HG03060 (cell line): Measurements from ENCODE around the gene POLD4.
"Not testable (repeated sequence)": the region's sequence is repeated elsewhere in the genome, so short reads cannot be mapped to it uniquely, and the experiment has no call there.

Source experiments
- ATAC-seq: cut with Tn5 transposase; IDR thresholded peaks from one replicate; pipeline ENCODE4 v1.9.1; 2021; ENCODE audit warnings: low read depth, moderate number of reproducible peaks; ENCODE audit not compliant: unreplicated experiment

POLD4 gene

DNA sequence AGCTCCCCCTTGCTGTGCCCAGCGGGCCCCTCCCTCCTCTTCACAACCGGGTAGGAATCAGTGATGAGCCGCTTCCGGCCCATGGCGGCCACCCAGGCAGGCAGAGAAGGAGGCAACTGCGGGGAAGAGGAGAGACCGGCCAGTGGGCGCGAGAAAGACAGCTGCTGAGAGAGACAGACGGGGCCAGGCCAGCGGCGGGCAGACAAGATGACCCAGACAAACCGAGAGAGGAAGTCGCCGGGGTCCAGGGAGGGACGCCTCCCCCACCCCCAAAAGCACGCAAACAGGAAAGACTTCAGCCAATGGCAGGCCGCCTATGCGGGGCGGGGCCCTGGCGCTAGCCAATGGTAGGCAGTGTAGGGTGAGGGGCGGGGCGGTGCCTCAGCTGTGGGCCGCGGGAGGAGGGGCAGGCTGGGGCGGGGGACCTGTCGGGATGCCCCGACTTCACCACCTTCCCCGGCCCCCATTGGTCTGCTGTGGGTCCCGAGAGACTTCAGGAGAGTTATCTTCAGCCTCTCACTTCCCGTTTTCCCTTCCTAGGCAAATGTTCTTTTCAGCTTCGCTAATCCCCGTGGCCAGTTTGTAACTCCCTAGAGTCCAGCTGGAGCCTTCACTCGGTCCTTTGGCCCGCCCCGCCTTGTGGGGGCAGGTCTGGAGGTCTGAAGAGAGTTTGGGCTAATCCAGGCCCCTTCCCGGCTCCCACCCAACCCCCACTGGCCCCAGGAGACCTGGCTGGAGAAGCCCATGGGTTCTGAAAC is at the start of gene POLD4:
Gene POLD4, minus strand, starts transcription at position 230 of the 758 bp plus-strand sequence. Its CDS starts 147 bp downstream, at position 83.
- ATAC-seq, result peak; percentile 64

DNA sequence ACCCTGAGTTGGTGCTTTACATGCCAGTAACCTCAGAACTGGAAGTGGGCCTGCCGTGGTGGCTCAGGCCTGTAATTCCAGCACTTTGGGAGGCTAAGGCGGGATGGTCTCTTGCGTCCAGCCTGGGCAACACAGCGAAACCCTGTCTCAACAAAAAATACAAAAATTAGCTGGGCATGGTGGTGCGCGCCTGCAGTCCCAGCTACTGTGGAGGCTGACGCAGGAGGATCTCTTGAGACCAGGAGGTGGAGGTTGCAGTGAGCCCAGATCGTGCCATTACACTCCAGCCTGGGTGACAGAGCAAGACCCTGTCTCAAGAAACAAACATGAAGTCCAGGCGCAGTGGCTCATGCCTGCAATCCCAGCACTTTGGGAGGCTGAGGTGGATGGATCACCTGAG is 49.7 kb upstream of the POLD4 start:
- ATAC-seq, result not testable (repeated sequence)

DNA sequence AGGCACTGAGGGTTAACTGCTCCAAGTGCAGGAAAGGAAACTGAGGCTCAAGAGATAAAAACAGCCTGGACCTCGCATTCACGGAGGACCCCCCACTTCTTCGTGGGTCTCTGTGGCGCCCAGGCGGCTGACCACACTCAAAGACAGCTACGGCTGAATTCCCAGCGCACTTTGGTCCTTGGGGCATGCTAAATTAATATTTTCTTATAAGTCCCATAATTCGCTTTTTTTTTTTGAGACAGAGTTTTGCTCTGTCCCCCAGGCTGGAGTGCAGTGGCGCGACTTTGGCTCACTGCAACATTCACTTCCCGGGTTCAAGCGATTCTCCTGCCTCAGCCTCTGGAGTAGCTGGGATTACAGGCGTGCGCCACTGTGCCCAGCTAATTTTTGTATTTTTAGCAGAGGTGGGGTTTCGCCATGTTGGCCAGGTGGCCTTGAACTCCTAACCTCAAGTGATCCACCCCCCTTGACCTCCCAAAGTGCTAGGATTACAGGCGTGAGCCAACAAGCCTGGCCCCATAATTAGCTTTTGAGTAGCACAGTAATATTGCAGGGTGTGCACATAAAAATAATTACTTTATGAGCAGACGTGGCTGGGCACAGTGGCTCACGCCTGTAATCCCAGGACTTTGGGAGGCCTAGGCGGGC is 49.0 kb upstream of the POLD4 start:
- not testable (repeated sequence) for ATAC-seq

DNA sequence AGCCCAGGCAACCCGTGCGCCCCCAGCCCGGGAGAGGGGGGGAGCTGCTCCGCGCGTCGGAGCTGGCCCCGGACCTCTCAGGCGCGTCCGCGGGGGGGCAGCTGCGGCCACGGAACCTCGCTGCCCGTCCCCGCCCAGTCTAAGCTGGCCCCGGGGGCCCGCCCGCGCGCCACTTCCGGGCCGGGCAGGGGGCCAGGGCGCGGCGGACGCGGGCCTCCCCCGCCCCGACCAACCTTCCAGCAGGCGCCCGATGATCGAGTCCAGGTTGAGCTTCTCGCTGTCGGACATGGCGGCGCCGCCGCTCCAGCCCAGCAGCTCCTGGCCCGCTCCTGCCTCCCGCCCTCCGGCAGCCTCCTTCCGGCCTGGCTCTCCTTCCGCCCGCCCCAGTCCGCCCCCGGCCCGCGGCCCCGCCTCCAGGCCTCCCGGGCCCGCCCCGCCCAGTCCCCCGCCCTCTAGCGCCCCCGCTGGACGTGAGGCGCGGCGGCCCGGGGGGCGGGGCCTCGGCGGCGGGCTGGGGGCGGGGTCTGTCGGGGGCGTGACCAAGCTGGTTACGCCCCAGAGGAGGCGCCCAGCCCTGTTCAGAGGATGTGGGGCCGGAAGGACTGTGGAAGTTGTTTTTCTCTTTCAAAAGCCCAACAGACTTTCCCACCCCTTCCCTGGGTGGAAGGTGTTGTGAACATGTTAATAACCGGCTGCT is 48.3 kb upstream of the POLD4 start, which contains the start of gene PPP1CA:
Gene PPP1CA, minus strand, starts transcription at position 364 of the 697 bp plus-strand sequence. Its CDS starts 76 bp downstream, at position 288.
- ATAC-seq, result no peak

DNA sequence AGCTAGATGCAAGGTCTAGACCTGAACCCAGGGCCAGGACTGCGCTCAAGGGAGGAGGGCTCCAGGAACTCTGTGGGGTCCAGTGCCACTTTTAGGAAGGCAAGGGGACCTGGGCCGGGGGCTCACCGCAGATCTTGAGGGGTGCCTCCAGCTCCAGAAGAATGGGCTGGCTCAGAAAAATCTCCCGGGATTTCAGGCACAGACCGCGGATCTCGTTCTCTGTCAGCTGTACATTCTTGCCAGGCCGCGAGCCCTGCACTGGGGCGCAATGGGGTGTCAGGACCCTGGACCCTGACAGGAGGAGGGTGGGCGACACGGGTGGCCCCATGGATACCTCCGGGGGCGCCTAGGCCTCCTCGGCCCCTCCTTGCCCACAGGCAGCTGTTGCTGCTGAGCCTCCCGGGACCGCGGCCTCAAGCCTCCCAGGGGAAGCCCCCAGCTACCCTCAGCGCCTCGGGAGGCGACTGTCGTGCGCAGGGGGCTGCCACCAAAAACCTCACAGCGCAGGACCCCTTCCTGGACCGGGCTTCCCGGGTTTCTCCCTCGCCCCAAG is 47.7 kb upstream of the POLD4 start:
- no peak for ATAC-seq

DNA sequence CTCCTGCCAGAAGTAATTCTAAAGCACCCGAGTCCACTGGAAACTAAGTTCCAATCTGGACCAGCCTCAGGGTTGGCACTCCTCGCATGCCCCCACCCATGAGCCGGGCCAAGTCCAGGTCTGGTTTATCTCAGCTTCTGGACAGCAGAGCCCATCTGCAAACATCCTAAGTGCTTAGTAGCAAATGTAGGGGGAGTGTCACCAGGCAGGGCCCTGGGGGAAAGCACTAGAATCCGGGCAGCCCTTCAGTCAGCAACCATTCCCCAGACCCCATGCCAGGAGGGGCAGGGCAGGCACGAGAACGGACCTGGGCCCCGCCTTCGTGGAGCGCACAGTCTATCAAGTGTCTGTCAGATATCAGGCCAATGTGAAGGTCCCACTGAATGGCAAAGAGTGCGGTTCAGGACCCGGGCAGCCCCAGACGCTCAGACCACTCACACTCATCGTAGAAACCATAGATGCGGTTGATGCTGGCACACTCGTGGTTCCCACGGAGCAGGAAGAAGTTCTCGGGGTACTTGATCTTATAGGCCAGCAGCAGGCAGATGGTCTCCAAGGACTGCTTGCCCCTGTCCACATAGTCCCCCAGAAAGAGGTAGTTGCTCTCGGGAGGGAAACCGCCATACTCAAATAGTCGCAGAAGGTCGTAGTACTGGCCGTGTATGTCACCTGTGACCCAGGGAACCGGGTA is 47.0 kb upstream of the POLD4 start:
- ATAC-seq, result no peak

DNA sequence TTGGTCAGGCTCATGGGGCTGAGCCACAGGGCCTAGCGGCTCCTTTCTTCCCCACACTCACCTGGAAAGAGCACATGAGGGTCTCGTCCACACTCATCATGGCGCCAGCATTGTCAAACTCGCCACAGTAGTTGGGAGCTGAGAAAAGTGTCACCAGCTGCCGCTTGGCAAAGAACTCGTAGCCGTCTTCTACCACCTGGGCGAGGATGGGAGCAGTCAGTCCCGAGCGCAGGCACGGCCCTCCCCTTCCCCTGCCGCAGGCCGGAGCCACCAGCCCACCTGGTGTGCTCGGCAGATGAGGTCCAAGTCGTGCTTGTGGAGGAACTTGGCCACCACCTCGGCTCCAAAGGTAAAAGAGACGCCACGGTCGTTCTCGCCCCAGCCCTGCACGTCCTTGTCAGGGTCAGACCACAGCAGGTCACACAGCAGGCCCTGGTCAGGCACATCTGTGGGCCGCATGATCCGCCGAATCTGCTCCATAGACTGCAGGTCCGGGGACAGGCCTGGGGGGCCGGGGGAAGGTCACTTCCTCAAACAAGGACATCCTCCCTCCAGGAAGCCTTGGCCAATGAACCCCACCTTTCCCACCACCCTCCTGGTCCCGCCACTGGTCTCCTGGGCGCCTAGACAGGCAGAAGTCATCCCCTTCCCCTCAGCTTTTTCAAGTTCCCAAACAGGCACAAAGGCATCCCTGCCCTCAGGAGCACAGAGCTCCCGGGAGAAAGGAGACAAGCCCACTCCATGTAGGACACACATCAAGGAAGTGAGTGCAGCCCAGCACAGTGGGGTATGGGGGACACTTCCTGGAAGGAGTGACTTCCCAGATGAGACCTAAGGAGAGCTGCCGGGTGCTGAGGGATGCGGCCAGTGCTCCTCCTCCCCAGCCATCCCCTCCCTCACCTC is 45.6 kb upstream of the POLD4 start:
- no peak for ATAC-seq

DNA sequence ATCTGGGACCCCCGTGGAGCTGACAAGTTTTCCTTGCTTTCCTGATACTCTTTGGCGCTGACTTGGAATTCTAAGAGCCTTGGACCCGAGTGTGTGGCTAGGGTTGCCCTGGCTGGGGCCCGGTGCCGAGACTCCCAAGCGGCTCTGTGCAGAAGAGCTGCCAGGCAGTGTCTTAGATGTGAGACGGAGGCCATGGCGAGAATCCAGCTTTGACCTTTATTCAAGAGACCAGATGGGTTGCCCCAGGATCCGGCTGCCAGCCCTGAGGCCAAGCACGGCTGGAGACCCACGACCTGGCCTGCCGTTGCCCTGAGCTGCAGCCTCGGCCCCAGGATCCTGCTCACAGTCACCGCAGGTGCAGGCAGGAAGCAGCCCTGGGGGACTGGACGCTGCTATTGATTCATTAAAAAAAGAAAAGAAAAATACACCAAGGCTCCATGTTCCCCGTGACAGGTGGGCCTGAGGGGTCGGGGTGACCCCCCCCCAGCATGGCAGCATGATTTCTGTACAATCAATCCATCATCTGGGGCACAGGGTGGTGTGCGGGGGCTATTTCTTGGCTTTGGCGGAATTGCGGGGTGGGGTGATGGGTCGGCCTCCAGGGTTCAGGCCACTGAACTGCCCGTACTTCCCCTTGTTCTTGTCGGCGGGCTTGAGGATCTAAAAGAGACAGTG is 44.8 kb upstream of the POLD4 start:
- ATAC-seq, result no peak

DNA sequence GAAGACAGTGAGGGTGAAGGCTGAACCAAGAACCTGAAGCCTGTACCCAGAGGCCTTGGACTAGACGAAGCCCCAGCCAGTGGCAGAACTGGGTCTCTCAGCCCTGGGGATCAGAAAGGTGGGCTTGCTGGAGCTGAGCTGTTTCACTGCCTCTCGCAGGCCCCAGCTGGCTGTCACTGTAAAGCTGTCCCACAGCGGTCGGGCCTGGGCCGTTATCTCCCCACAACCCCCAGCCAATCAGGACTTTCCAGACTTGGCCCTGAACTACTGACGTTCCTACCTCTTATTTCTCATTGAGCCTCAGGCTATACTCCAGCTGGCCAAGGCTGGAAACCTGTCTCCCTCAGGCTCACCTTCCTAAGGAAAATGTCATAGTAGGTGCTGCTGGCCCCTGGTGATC is 44.2 kb upstream of the POLD4 start:
- ATAC-seq, result no peak

DNA sequence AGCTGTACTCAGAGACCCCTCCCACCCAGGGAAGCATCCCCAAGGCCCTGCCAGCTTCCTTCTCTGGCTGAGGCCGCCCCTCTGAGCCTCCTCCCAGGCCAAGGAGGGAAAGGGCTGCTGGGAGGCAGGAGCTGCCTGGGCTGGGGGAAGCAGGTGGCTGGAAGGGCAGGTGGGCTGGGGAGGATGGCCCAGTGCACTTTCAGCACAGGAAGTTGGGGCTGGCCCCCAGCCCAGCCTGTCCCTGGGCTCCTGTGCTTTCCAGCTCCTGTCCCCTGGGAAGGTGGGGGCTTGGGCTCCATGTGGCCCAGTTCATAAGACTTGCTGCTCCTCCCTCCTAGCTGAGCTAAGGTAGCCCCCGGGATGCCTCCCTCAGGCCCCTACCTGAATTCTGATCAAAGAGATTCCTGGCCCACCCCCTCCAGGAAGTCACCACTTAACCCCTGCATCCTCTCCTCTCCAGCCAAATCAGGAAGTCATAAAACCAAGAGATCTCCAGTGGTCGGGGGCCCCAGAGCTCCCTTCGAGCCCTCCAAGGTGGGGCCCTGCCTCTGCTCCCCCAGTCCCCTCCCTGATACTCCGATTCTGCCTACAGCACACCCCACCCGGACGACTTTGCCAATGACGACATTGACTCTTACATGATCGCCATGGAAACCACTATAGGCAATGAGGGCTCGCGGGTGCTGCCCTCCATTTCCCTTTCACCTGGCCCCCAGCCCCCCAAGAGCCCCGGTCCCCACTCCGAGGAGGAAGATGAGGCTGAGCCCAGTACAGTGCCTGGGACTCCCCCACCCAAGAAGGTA is 43.4 kb upstream of the POLD4 start:
- no peak for ATAC-seq

DNA sequence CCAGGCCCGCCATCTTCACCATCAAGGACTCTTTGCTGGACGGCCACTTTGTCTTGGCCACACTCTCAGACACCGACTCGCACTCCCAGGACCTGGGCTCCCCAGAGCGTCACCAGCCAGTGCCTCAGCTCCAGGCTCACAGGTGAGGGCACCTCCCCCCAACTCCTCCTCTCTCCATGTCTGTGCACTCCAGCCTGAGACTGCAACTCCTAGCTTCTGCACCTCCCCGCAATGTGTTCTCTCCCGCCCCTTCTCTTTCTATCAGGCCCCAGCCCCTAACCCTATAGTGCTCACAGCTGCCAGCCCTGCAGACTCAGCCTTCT is 42.9 kb upstream of the POLD4 start:
- ATAC-seq, result no peak

DNA sequence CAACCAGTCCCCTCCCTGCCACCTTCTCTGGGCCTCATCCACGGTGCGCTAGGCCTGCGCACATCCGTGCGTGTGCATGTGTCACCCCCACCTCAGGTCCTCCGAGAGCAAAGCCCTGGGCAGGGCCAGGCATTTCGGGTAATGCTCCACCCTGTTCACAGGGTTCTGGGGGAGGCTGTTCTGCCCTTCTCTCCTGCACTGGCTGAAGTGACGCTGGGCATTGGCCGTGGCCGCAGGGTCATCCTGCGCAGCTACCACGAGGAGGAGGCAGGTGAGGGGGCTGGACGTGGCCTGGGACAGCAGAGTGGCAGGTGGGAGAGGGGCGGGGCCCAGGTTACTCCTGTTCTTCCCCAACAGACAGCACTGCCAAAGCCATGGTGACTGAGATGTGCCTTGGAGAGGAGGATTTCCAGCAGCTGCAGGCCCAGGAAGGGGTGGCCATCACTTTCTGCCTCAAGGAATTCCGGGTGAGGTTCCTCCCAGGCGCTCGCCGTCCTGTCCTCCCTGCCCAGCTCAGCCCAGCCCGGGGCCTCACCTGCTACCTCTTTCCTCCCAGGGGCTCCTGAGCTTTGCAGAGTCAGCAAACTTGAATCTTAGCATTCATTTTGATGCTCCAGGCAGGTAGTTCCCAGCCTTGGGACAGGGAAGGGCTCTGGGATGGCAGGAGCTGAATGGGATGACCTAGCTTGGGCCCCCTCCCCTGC is 42.4 kb upstream of the POLD4 start:
- ATAC-seq, result no peak

DNA sequence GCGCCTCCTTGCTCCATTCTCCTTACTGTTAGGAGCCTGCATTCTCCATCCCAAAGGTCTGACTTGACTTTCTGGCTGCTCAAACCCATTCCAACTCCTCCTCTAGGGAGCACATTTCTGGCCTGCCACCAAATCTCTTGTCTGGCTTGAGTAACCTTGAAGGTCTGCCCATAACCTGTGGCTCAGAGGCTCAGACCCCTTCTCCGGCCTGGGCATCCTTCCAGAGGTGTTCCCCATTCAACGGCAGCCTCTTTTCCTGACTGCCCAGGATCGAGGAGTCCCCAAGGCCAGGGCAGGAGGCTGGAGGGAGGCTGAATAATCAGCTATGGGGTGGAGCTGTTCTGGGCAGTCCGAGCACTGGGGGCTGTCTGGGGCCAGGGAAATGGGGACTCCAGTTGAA is 40.6 kb upstream of the POLD4 start:
- ATAC-seq, result no peak

DNA sequence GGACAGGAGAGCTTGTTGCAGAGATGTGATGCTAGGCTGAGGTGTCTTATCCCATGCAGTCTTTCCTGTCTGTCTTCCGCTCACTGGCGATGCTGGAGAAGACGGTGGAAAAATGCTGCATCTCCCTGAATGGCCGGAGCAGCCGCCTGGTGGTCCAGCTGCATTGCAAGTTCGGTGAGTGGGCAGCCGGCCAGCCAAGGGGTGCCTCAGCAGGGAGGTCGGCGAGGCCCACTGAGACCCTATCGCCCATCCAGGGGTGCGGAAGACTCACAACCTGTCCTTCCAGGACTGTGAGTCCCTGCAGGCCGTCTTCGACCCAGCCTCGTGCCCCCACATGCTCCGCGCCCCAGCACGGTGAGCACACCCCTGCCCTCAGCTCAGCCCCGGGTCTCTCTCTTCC is 40.1 kb upstream of the POLD4 start:
- no peak for ATAC-seq

DNA sequence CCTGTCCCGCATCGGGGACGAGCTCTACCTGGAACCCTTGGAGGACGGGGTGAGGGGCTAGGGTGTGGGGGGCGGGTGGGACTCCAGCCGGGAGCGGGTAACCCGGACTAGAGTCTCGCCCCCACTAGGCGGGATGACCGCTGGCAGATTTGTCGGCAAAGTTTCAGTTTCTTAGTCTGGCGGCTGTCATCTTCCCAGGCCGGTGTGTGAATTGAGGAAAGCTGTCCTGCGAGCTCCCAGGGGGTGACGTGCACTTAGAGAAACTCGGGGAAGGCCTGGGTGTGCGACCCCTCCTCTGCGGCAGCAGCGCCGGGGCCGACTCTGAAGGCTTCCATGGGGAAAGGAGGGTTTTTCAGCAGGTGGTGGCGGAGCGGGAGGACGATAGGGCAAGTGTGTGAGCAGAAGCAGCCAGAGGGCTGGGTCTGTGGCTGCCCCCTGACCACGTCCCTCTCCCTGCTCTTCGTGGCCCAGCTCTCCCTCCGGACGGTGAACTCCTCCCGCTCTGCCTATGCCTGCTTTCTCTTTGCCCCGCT is 38.9 kb upstream of the POLD4 start:
- no peak for ATAC-seq

DNA sequence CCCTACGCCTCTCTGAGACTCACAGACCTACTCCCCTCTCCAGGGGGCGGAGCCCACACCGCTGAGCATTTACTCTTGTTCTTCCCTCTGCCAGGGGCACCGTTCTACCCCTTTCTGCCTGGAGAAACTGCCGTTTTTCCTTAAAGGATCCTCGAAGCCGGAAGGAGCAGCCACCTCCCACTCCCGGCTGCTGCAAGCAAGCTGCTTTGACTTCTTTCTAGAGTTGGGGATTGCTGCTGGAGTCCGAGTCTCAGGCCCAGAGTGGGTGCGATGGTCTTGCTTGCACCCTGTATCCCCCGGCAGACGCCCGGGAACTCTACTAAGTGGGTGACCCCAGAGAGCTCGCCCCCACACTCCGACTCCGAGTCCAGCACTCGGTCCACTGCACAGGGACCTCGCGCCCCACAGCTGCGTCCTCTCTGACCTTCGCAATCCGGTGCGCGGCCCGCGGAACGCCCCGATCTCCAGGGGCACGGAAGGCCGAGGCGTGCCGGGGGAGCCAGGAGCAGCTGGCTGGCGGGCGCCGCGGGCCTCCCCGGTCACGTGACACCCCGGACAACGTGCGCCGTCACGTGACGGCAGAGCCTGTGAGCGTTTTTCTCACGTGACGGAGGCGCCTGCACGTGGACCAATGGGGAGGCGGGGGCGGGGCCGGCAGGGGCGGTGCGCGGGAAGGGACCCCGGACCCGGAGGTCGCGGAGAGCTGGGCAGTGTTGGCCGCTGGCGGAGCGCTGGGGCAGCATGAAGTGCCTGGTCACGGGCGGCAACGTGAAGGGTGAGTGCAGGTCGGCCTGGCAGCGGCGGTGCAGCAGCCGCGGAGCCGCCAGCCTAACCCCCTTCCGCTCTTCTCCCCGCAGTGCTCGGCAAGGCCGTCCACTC is 38.2 kb upstream of the POLD4 start, which contains the start of gene RAD9A:
Gene RAD9A, plus strand, starts transcription at position 683 of the 879 bp plus-strand sequence. Its CDS starts 59 bp downstream, at position 742.
- ATAC-seq, result no peak
